NOMO-1 treated with DMSO at 0.1 percent for 48 hours (cell line): ENCODE measurements around the gene SLC22A3.
"Not testable (repeated sequence)": the region's sequence is repeated elsewhere in the genome, so short reads cannot be mapped to it uniquely, and the experiment has no call there.

Source experiments
- DNase-seq: peaks from one replicate; lab custom pipeline; 2025; ENCODE audit not compliant: unreplicated experiment; lab: John Stamatoyannopoulos, UW

SLC22A3 gene

DNA sequence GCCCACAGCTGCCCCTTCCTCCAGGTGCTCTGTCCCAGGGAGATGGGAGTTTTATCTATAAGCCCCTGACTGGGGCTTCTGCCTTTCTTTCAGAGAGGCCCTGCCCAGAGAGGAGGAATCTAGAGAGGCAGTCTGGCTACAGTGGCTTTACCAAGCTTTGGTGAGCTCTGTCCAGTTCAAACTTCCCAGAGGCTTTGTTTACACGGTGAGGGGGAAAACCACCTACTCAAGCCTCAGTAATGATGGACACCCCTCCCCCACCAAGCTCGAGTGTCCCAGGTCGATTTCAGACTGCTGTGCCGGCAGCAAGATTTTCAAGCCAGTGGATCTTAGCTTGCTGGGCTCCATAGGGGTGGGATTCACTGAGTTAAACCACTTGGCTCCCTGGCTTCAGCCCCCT is 25.4 kb downstream of the SLC22A3 start:
- not testable (repeated sequence) for DNase-seq

DNA sequence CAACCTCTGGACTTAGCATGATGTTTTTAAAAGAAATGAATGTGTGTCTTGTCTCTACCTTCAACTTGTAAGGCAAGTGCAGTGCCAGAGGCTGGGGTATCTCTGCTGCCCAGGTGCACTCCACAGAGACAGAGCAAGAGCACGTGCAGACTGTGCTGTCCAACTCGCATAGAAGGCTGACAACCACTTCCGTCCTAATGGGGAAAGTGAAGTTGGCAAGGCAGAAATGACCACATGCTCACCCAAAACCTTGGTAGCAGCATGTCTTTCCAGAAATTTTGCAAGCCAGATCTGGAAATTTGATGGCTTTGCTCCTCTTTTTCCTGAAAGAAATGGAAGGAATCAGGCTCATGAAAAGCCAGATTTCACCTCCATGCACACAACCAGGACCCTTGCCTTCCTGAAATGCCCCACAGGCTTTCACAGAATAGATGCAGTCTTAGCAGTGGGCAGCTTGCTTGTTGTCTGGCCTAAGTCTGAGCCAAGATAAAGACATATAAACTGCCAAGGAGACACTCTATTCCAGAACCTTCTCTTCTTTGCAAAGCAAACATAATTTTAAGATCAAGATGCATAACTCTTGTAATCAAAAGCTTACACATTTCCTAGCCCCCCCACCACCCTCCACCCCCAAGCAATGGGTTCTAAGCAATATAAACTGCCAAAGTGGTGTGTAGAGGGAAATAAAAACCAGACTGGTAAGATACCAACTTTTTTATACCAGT is 26.8 kb downstream of the SLC22A3 start:
- DNase-seq, result no peak

DNA sequence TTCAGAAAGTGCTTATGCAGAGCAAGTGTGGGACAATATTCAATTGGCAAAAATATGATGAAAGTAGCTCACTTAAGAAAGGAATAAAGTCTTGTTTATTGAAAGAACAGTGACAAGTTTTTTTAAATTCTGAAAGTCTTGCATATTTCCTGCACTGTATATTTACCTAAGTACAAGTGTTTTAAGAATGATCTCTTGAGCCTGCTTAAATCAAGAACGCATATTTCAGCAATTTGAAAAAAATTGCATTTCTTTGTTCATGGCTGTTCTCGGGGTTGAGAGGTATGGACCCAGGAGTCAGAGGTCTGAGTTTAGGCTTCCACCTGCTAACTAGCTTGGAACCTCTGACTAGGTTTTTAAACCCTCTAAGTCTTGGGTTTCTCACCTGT is 27.4 kb downstream of the SLC22A3 start:
- DNase-seq, result no peak

DNA sequence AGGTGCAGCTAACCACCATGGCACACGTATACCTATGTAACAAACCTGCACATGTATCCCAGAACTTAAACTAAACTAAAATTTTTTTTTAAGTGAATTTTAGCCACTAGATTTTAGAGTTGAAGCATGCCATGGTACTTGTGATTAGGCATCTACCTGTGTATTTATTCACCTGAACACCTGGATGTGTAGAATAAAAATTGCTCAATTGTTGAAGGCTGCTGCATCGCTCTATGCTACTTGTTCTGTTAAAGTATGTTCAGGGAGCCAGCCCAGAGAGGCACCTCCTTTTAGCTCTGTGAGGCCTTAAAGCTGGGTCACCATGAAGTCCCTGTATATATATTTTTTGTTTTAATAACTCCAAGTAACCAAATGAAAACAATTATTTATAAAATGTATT is 28.3 kb downstream of the SLC22A3 start:
- no peak for DNase-seq

DNA sequence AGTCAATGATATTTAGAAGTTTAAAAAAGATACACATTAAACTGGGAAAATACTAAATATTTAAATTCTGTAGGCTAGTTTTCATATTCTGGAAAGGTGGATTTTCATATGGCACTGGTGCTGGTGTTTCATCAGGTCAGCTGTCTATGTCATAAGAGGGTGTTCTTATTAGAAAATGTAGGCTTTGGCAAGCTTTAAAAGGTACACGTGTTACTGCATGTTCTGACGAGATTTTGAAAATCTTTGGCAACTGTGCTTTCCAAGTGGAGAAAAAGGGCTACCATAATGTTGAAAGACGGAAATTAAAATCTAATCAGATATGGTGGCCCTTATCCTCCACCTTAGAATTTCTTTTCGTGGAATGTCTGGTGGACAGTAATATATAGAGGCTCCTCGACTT is 30.0 kb downstream of the SLC22A3 start:
- DNase-seq, result no peak

DNA sequence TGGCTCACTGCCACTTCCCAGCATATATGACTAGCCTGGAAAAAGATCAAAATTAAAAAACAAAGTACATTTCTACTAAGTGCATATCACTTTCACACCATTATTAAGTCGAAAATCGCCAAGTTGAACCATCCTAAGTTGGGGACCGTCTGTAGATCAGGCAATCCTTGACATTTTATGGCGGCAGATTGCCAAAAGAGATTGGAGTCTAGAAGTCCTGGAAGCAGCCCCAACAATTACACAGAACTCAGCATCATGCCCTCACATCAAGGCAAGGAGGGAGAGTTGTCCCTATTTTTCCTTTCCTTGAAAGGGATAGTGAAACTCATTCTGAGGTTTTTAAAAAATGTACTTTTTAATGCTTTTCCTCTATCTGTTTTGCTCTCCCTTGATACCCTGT is 30.7 kb downstream of the SLC22A3 start:
- no peak for DNase-seq

DNA sequence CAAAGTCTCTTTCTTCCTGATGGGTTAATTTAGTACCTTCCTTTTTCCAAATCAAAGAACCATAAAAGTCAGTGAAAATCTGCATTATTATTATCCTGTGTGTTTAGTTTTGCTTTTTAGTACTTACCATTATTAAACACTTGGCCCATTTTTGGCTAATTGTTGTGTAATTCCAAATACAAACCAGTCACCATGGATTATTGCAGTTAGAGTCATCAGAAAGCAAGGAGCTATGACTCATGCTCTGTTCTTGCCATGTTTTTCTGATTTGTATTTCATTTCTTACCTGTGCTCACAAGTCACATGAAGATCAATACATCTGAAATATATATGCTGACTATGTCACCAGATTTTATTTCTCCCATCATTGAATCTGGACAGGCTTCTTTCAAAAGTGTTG is 31.3 kb downstream of the SLC22A3 start:
- no peak for DNase-seq

DNA sequence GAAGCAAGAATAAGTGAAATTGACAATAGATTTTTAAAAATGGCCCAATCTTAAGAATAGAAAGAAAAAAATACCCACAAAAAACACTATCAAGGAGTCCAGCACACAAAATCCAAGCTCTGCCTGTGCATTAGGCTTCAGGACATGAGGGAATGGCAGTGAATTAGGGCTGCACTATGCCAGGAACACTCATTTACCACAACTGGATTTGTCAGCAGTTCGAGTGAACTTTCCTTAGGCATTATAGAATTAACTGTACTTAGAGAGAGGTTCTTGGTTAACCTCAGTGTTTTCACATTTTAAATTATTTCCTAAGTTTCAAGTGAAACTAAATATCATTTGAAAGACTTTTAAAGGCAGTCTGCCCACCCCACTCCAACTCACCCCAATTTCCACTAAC is 34.8 kb downstream of the SLC22A3 start:
- DNase-seq, result no peak

DNA sequence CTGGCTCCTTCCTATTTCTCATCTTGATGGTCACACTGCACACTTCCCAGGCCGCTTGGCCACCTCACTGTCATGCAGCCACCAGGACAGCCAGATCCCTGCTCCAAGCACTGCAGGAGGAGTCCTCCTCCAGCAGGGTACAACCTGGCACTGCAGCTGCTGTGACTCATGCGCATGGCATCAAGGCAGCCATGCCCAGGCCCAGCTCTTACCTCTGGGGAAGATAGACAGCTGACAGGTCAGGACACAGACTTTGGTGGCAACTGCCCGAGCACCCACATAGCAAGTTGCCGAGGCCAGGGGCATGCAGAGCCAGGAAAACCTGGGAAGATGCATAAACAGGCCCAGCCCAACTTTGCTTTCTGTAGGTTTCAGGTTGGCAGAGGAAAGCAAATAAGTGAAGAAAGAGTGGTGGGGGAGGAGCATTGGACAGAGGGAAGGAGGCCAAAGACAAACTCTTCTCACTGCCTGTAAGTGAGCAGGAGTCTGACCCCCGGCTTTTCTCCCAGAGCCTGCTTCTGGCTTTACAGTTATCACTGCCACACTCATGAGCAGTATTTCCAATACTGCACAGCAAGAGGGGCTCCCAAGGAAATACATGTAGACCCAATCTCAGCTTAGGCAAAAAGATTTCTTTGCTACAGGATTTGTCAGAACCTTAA is 38.8 kb downstream of the SLC22A3 start:
- no peak for DNase-seq

DNA sequence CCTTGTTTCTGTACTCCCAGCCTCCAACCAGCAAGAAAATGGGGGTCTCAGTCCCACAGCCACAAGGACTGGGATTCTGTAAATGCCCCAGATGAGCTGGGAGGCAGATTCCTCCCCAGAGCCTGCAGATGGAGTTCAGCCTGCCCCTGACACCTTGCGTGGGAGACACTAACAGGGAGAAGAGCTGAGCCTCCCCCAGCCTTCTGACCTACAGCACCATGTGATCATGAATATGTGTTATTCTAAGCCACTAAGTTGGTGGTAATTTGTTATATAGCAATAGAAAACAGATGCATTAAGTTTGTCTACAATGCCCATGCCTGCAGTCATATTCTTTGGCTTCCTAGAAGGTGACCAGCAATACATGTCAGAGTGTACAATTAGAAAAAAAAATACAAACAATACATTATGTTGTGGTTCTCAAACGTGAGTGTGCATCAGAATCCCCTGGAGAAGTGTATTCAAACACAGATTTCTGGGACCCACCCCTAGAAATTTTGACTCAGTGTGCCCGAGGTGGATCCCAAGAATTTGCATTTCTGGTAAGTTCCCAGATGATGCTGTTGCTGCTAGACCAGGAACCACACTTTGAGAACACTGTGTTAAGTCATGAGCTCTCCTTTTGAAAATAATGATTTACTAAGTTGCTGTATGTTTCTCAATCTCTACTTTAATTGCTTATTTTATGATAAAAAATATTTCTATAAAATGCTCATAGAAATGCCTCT is 39.9 kb downstream of the SLC22A3 start:
- no peak for DNase-seq

DNA sequence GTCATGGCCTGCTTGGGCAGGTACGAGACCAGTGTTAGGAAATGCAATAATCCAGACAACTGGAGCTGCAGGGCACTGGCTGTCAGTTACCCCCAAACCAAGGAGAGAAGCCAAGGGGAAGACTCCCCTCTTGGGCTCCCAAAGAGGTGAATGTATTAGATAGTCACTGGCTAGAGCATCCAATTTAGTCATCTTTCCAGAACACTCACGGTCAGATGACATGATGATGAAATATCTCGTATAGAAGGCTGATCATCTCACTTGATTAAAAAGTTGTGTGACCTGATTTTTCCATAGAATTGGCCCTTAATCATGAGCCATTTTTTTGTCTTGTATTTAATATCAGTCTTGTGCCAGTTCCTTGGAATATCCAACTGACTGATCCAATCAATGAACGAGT is 40.7 kb downstream of the SLC22A3 start:
- no peak for DNase-seq

DNA sequence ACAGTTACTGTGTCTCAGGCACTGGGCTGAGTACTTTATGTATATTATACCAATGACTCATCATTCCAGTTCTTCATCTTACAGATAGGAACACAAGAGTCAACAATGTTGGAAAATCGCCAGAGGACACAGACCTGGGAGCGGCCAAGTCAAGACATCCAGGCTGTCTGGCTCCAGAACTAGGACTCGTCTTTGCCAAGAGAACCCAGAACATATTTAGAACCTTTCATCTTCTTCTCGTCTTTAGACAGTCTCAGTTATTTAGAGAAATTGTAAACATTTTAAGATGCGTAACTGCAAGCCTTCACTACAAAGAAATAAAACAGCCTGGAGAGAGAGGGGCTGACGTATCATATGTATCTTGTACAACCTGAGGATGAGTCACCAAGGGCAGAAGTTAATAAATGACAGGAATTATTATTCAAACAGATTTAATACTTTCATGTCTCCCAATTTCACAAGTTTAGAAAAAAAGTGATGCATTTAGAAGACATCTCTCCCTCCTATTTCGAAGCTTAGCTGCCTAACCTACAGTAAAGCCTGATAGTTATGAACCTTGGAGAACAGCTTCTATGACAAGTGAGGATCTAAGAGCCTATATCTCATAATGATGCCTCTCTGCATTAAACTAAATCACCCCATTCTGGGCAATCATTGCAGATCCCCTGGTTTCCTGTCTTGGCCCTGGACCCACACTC is 43.4 kb downstream of the SLC22A3 start:
- no peak for DNase-seq

DNA sequence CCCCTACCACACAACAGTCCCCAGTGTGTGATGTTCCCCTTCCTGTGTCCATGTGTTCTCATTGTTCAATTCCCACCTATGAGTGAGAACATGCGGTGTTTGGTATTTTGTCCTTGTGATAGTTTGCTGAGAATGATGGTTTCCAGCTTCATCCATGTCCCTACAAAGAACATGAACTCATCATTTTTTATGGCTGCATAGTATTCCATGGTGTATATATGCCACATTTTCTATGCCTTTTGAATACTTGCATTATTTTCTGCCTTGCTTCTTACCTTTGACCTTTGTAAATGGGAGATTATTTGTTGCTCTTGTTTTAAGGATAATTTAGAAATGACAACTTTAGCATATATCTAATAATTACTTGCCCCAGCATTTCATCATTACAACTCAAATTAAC is 45.3 kb downstream of the SLC22A3 start:
- not testable (repeated sequence) for DNase-seq

DNA sequence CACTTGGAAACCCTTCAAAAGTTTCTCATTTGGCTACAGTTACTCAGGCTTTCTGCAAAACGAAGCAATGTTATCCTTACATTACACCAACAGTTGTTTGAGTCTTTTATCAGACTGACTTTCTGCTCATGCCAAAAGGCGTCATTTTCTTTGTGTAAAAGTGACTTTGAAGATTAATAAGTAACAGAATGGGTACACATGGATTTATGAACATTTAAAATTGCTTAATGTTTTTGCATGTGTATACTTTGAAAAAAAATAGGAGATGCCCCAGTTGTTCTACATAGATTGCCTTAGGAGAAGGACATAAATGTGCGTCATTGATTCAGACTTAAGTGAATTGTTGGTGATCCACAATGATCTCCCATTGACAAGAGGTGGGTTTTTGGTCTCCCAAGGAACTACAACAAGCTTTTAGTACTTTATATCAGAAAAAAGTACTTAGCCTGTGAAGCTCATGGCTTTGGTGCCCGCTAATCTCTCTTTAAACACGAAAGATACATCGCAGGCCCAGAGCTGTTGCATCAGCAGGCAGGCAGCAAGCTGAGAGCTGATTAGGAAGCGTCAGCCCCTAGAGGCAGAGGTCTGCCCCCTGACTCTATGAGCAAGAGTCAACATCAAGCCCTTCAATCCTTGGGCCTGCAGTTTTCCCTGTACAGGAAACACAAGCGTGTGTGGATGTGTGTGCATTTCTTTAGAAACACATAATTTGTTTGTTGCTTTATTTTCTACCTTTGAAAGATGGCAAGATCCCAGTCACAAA is 45.9 kb downstream of the SLC22A3 start:
- no peak for DNase-seq

DNA sequence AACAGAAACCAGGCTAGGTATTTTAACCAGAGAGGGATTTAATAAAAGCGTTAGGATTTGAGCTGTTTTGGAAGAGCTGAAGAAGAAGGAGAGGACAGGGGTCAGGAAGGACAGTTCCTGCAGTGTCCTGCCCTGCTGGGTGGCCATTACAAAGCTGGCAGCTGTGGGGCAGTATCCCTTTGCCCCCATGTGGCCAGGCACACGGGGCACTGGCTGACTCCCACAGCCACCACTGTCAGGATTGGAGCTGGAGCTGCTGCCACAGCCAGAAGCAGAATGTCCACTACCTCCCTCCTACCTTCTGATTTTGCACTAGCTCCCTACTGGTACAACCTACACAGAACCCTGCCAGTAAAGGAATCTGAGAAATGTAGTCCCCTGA is 46.5 kb downstream of the SLC22A3 start:
- DNase-seq, result no peak

DNA sequence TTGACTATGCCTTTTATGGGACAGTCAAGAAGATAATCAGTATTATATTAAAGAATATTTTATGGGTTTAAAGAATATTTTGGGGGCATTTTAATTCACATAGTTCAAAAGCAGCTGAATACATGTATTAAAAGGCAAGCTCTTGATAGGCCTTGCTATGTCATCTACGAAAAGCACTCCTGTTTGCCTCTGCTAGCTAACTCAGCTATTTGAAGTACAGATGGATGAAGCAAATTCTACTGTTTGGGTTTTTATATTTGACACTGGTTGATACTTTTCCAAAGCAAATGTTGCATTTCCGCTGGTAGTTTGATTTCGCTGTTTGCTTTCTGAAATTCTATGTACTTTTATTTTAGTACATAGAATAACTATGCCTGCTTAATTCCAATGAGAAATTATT is 47.0 kb downstream of the SLC22A3 start:
- no peak for DNase-seq

DNA sequence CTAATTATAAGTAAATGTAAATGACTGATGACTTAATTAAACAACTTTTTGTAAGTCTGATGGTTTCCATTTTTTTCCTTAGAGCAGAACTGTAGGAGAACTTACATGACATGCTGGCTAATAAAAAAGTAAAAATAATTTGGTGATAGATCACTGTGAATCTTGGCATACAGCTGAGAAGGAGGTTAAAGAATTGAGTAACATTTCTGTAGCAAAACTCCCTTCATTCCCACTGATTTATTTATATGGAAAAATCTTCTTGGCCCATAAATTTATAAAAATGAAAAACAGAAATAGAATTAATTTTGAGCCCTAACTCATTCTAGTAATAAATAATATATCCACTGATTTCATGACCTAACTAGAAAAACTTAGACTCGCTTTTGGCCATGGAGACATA is 48.1 kb downstream of the SLC22A3 start:
- no peak for DNase-seq

DNA sequence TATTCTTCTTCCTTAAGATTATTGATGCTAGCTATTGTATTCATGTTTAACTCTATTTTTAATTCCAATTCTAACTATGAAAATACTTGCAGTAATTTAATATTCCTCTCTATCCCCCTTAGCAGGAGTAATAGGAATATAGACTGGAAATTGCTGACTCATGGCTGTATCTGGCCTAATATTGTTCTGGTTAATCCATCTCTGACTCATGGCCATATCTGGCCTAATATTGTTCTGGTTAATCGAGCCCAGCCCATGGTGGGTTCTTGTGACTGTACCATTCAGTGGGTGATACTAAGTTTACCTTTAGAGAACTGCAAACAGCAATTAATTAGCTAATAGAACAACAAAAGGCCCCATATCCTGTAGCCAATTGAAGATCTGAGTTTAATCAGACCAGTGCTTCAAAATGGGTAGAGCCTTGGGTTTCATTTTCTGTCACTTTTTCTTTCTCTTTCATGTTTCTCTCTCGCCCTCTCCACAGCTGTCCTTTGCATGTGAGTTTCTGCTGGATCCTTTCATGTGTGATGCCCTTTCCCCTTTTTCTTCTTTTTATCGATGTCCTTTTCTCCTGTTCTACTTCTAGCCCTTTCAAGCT is 50.6 kb downstream of the SLC22A3 start:
- DNase-seq, result no peak

DNA sequence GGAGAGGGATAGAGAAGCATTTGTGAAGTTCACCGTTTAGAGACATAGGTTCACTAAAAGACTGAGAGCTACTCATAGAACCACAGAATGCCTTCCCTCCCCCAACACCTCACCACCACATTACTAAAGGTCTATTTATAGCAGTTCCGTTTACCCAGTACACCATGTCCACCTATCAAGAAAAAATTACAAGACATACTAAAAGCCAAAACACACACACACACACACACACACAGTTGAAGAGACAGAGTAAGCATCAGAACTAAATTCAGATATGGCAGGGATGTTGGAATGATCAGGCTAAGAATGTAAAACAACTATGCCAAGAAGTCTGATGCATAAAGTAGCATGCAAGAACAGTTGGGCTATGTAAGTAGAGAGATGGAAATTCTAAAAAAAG is 52.3 kb downstream of the SLC22A3 start:
- no peak for DNase-seq

DNA sequence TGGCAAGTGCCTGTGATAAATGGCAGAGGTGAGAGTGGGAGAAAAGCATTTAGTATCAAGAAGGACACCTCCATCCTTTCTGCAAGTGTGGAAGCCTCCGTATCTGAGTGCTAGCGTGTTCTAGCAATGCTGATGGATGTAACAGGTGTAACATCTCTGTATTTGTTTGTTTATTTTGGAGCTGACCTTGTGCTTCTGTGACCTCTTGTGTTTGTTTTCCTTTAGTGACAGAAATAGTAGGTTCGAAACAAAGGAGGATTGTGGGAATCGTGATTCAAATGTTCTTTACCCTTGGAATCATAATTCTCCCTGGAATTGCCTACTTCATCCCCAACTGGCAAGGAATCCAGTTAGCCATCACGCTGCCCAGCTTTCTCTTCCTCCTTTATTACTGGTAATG is 60.4 kb downstream of the SLC22A3 start:
- DNase-seq, result no peak

DNA sequence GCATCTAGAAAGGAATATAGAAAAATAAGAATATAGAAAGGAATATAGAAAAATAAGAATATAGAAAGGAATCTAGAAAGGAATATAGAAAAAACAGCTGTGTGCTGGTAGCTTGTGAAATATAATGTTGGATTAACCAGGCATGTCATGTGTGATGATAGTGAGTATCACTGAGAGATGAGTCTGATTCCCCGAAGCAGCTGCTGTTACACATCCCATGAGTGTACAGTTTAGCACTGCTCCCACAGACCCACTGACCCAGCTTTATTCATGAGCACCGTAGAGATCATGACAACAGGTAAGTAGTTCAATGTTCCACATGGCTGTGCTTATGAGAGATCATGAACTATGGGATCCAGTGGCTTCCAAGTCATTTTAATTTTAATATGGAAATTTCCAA is 64.8 kb downstream of the SLC22A3 start:
- DNase-seq, result no peak
